K562 (cell line): ENCODE results near the gene ZNF324B. TPM values are rescaled to one million over a fixed set of nuclear protein-coding genes. Genes with fewer than 3 reads are reported as not detected.

Experiments used
- HDAC6 ChIP-seq: IDR thresholded peaks from 2 replicates; pipeline ENCODE4 v1.6.1; 2012; ENCODE audit warnings: low read depth, mild to moderate bottlenecking, control low read depth, inconsistent platforms, low read length, moderate library complexity
- JUN ChIP-seq, 2 experiments: sonication (generic) in 1 of 2; formaldehyde crosslinking in 1 of 2; IDR thresholded peaks; 2 replicates each; pipeline versions ENCODE4 v1.6.1 to v1.8.0; 2012 to 2022; ENCODE audit warnings: borderline replicate concordance in 2 of 2, mild to moderate bottlenecking in 2 of 2, improper control_type of control experiment in 1 of 2, low read depth in 1 of 2, low read length in 1 of 2, missing genetic modification reagents in 1 of 2
- MBD2 ChIP-seq: sonication (generic); IDR thresholded peaks from 2 replicates; pipeline ENCODE4 v1.6.1; 2016; ENCODE audit warnings: low read depth, borderline replicate concordance
- NR1H2 ChIP-seq: sonication (generic); formaldehyde crosslinking; IDR thresholded peaks from 2 replicates; pipeline ENCODE4 v1.4.0; 2020; ENCODE audit warnings: mild to moderate bottlenecking, missing genetic modification reagents
- NR4A1 ChIP-seq, 2 experiments: fragments of 250-450 bp in 1 of 2; fragments of 450-650 bp in 1 of 2; sonication (Bioruptor Pico) in 1 of 2; IDR thresholded peaks; 2 replicates each; pipeline versions ENCODE4 v1.4.0 to v1.6.1; 2016 to 2020; ENCODE audit warnings: mild to moderate bottlenecking in 2 of 2, missing compliant biosample characterization in 1 of 2, missing genetic modification characterization in 1 of 2, moderate library complexity in 1 of 2
- NRF1 ChIP-seq, 2 experiments: fragments of 450-650 bp; IDR thresholded peaks in 1 of 2; conservative IDR thresholded peaks in 1 of 2; 2 replicates each; pipeline ENCODE4 v1.6.1; 2014; ENCODE audit warnings: mild to moderate bottlenecking in 2 of 2
- RCOR1 ChIP-seq, 2 experiments: IDR thresholded peaks; 2 replicates each; pipeline ENCODE4 v1.6.1; 2012; ENCODE audit warnings: low read depth in 2 of 2, low read length in 2 of 2, borderline replicate concordance in 1 of 2, improper control_type of control experiment in 1 of 2
- polyA plus RNA-seq, 8 experiments: library from polyadenylated mRNA; depleted of rRNA in 4 of 8; stranded (reverse) in 5 of 8; unstranded in 3 of 8; fragments of >200 nt; fragmentation: Nextera tagmentation in 2 of 8; fragmentation: Illumina TruSeq in 1 of 8; extraction: Ambion mirVana in 2 of 8; extraction: Trizol in 1 of 8; gene quantifications; 2 replicates each; pipeline versions ENCODE4 v1.2.1 to v1.2.3, GENCODE V29; 2011 to 2014; ENCODE audit warnings: inconsistent platforms in 1 of 8, missing spikeins in 1 of 8
- total RNA-seq, 7 experiments: library from RNA; depleted of rRNA in 6 of 7; stranded (reverse); fragments of >200 nt in 6 of 7; fragmentation: Illumina TruSeq in 2 of 7; extraction: Trizol in 2 of 7; gene quantifications; 2 replicates each; pipeline versions ENCODE4 v1.2.1 to v1.2.3, GENCODE V29; 2011 to 2021; ENCODE audit warnings: low replicate concordance in 1 of 7
- TF ChIP-seq, protein P1 (sequence below): fragments of 250-450 bp; sonication (Bioruptor Pico); IDR thresholded peaks from 2 replicates; pipeline ENCODE4 v1.8.0; 2021; ENCODE audit warnings: moderate library complexity, mild to moderate bottlenecking, inconsistent platforms
- TF ChIP-seq, protein P2 (sequence below): fragments of 450-650 bp; formaldehyde crosslinking; IDR thresholded peaks from 2 replicates; pipeline ENCODE4 v1.4.0; 2020; ENCODE audit warnings: mild to moderate bottlenecking, moderate library complexity
- TF ChIP-seq, protein P3 (sequence below): fragments of 450-650 bp; IDR thresholded peaks from 2 replicates; pipeline ENCODE4 v1.6.1; 2018; ENCODE audit not compliant: partially characterized antibody
- TF ChIP-seq, protein P4 (sequence below): sonication (generic); formaldehyde crosslinking; IDR thresholded peaks from 2 replicates; pipeline ENCODE4 v1.8.0; 2022; ENCODE audit warnings: mild to moderate bottlenecking, missing genetic modification reagents
- TF ChIP-seq, protein P5 (sequence below): fragments of 250-450 bp; sonication (Bioruptor Pico); IDR thresholded peaks from 2 replicates; pipeline ENCODE4 v1.5.0; 2021; ENCODE audit warnings: mild to moderate bottlenecking, borderline replicate concordance

The ZNF324B gene
- total and polyA plus RNA-seq, 9 of the 15 experiments (the other 6 are each of a cell fraction or from before 2014, with no cell fraction given) = 0.20 to 13.5 (median 5.7) TPM

DNA sequence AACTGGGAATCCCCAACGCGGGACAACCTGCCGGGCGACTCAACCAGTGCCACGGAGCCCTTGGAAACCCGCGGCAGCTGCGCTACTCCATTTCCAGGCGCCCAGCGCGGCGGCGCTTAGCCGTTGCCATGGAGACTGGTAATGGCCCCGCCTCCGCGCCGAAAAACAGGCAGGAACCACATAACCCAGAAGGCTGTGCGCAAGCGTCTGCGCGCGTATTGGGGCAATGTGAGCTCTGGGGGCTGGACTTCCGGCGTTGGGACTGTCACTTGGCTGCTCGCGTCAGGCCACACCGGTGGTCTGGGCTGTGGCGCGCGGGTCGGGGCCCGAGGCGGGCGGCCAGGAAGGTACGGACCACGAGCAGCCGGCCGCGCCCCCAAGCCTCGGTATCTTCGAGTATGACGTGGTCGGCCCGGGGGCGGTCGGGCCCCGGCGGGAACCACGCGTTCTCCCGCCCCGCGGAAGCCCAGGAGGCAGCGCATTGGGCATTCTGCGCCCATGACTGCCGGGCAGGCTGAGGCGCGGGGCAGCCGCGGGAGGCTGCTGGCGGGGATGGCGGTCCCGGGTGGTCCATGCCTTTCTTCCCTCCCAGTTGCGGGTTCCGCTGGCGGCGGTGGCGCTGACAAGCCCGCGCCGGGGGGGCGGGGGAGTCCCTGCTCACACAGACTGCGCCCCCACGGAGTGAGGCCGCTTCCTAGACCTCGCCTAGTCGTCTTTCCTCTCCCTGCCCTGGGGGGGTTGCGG lies at the start of gene ZNF324B (continued):
- TF ChIP-seq NRF1 (conservative IDR thresholded peaks at IDR 0.05 in 1 of 2, IDR thresholded peaks at IDR 0.05 in 1 of 2) (peak; percentile 92 to 94), NR4A1 (CRISPR knock-in tag; IDR thresholded peaks at IDR 0.05) (no peak), NR4A1 (tag; IDR thresholded peaks at IDR 0.05) (no peak), MBD2 (peak; percentile 93), JUN (IDR thresholded peaks at IDR 0.05; ENCODE audit: borderline replicate concordance, low read depth, low read length) (peak; percentile 38; the same call in 1 of the 2 replicates), JUN (CRISPR knock-in tag; IDR thresholded peaks at IDR 0.05; ENCODE audit: borderline replicate concordance) (no peak), NR1H2 (CRISPR knock-in tag) (no peak), HDAC6 (no peak), RCOR1 (IDR thresholded peaks at IDR 0.05; ENCODE audit: borderline replicate concordance in 1 of 2, low read depth in 2 of 2, low read length in 2 of 2) (no peak)
- TF ChIP-seq, protein P1, sequence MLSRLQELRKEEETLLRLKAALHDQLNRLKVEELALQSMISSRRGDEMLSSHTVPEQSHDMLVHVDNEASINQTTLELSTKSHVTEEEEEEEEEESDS (CRISPR knock-in tag) = no peak
- TF ChIP-seq, protein P2, sequence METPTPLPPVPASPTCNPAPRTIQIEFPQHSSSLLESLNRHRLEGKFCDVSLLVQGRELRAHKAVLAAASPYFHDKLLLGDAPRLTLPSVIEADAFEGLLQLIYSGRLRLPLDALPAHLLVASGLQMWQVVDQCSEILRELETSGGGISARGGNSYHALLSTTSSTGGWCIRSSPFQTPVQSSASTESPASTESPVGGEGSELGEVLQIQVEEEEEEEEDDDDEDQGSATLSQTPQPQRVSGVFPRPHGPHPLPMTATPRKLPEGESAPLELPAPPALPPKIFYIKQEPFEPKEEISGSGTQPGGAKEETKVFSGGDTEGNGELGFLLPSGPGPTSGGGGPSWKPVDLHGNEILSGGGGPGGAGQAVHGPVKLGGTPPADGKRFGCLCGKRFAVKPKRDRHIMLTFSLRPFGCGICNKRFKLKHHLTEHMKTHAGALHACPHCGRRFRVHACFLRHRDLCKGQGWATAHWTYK (CRISPR knock-in tag) = no peak
- TF ChIP-seq, protein P3, sequence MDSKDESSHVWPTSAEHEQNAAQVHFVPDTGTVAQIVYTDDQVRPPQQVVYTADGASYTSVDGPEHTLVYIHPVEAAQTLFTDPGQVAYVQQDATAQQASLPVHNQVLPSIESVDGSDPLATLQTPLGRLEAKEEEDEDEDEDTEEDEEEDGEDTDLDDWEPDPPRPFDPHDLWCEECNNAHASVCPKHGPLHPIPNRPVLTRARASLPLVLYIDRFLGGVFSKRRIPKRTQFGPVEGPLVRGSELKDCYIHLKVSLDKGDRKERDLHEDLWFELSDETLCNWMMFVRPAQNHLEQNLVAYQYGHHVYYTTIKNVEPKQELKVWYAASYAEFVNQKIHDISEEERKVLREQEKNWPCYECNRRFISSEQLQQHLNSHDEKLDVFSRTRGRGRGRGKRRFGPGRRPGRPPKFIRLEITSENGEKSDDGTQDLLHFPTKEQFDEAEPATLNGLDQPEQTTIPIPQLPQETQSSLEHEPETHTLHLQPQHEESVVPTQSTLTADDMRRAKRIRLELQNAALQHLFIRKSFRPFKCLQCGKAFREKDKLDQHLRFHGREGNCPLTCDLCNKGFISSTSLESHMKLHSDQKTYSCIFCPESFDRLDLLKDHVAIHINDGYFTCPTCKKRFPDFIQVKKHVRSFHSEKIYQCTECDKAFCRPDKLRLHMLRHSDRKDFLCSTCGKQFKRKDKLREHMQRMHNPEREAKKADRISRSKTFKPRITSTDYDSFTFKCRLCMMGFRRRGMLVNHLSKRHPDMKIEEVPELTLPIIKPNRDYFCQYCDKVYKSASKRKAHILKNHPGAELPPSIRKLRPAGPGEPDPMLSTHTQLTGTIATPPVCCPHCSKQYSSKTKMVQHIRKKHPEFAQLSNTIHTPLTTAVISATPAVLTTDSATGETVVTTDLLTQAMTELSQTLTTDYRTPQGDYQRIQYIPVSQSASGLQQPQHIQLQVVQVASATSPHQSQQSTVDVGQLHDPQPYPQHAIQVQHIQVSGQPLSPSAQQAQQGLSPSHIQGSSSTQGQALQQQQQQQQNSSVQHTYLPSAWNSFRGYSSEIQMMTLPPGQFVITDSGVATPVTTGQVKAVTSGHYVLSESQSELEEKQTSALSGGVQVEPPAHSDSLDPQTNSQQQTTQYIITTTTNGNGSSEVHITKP = peak; percentile 34
- TF ChIP-seq, protein P4, sequence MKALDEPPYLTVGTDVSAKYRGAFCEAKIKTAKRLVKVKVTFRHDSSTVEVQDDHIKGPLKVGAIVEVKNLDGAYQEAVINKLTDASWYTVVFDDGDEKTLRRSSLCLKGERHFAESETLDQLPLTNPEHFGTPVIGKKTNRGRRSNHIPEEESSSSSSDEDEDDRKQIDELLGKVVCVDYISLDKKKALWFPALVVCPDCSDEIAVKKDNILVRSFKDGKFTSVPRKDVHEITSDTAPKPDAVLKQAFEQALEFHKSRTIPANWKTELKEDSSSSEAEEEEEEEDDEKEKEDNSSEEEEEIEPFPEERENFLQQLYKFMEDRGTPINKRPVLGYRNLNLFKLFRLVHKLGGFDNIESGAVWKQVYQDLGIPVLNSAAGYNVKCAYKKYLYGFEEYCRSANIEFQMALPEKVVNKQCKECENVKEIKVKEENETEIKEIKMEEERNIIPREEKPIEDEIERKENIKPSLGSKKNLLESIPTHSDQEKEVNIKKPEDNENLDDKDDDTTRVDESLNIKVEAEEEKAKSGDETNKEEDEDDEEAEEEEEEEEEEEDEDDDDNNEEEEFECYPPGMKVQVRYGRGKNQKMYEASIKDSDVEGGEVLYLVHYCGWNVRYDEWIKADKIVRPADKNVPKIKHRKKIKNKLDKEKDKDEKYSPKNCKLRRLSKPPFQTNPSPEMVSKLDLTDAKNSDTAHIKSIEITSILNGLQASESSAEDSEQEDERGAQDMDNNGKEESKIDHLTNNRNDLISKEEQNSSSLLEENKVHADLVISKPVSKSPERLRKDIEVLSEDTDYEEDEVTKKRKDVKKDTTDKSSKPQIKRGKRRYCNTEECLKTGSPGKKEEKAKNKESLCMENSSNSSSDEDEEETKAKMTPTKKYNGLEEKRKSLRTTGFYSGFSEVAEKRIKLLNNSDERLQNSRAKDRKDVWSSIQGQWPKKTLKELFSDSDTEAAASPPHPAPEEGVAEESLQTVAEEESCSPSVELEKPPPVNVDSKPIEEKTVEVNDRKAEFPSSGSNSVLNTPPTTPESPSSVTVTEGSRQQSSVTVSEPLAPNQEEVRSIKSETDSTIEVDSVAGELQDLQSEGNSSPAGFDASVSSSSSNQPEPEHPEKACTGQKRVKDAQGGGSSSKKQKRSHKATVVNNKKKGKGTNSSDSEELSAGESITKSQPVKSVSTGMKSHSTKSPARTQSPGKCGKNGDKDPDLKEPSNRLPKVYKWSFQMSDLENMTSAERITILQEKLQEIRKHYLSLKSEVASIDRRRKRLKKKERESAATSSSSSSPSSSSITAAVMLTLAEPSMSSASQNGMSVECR (CRISPR knock-in tag) = peak; percentile 95
- TF ChIP-seq, protein P5, sequence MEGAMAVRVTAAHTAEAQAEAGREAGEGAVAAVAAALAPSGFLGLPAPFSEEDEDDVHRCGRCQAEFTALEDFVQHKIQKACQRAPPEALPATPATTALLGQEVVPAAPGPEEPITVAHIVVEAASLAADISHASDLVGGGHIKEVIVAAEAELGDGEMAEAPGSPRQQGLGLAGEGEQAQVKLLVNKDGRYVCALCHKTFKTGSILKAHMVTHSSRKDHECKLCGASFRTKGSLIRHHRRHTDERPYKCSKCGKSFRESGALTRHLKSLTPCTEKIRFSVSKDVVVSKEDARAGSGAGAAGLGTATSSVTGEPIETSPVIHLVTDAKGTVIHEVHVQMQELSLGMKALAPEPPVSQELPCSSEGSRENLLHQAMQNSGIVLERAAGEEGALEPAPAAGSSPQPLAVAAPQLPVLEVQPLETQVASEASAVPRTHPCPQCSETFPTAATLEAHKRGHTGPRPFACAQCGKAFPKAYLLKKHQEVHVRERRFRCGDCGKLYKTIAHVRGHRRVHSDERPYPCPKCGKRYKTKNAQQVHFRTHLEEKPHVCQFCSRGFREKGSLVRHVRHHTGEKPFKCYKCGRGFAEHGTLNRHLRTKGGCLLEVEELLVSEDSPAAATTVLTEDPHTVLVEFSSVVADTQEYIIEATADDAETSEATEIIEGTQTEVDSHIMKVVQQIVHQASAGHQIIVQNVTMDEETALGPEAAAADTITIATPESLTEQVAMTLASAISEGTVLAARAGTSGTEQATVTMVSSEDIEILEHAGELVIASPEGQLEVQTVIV (CRISPR knock-in tag) = 0 out of 2 replicates have a peak, but pooled peaks have one; percentile 60
